ENCODE measurements around the gene SRGAP1.

DNA sequence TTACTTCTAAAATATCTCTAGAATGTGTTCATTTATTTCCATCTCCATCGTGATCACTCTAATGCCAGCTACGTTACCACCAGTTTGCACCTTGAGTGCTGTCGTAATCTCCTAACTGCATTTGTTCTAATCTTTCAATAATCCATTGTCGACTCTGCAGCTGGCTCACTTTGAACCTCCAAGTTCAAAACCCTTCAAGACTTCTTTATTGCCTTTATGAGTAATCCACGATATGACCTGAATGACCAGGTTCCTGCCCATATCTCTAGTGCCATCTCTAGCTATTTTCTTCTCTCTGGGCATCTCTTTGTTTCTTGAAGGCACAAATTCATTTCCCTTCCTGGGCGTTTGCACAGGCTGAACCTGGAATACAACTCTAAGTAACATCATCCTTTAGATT lies 76.7 kb downstream of the SRGAP1 start:
- TF ChIP-seq, protein P1, sequence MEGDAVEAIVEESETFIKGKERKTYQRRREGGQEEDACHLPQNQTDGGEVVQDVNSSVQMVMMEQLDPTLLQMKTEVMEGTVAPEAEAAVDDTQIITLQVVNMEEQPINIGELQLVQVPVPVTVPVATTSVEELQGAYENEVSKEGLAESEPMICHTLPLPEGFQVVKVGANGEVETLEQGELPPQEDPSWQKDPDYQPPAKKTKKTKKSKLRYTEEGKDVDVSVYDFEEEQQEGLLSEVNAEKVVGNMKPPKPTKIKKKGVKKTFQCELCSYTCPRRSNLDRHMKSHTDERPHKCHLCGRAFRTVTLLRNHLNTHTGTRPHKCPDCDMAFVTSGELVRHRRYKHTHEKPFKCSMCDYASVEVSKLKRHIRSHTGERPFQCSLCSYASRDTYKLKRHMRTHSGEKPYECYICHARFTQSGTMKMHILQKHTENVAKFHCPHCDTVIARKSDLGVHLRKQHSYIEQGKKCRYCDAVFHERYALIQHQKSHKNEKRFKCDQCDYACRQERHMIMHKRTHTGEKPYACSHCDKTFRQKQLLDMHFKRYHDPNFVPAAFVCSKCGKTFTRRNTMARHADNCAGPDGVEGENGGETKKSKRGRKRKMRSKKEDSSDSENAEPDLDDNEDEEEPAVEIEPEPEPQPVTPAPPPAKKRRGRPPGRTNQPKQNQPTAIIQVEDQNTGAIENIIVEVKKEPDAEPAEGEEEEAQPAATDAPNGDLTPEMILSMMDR (IDR thresholded peaks at IDR 0.05), result no peak
- TF ChIP-seq POLR2A (IDR thresholded peaks at IDR 0.05) (no peak), POLR2AphosphoS5 (IDR thresholded peaks at IDR 0.05) (no peak)

Data from stomach (tissue), 4 donors.